PFSK-1 (cell line): ENCODE data around the gene PAPPA2.

ENCODE experiments used
- FOXP2 ChIP-seq: optimal IDR thresholded peaks from 2 replicates; pipeline ENCODE3; 2011; ENCODE audit warnings: borderline replicate concordance, control low read depth, inconsistent platforms; ENCODE audit not compliant: insufficient read depth; ENCODE audit errors: extremely low read length, extremely low read depth
- POLR2AphosphoS5 ChIP-seq: IDR thresholded peaks from 2 replicates; pipeline ENCODE4 v1.6.1; 2012; ENCODE audit warnings: low read depth, mild to moderate bottlenecking, control low read depth, low read length, moderate library complexity
- SIN3A ChIP-seq: IDR thresholded peaks from 2 replicates; pipeline ENCODE4 v1.6.1; 2012; ENCODE audit warnings: mild to moderate bottlenecking, low read length, moderate library complexity, borderline replicate concordance; ENCODE audit not compliant: insufficient read depth
- TF ChIP-seq, protein P1 (sequence below), 2 experiments: IDR thresholded peaks; 2 replicates each; pipeline versions ENCODE4 v1.6.1 to v1.8.0; 2011 to 2012; ENCODE audit warnings: low read depth in 2 of 2, low read length in 2 of 2, control low read depth in 1 of 2, inconsistent platforms in 1 of 2, mild to moderate bottlenecking in 1 of 2, moderate library complexity in 1 of 2; ENCODE audit not compliant: insufficient read depth in 1 of 2

DNA sequence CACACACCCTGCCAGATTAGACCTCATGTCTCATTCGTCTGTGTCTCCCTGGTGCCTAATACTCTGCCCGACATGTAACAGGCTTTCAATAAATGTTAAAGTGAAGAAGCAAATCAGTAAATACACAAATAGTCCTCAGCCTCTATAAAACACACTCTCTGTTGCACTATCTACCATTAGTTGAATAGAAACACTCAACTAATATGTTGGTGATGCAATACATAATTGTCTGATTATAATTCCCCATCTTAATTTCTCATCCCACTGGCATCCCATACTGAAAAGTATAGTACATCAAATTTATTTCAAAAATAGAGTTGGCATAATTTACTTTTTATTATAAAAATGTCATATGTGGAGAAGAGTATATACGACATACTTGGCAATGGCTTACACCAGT lies 162.4 kb downstream of the PAPPA2 start:
- TF ChIP-seq SIN3A (no peak), POLR2AphosphoS5 (no peak), FOXP2 (no peak)
- TF ChIP-seq, protein P1, sequence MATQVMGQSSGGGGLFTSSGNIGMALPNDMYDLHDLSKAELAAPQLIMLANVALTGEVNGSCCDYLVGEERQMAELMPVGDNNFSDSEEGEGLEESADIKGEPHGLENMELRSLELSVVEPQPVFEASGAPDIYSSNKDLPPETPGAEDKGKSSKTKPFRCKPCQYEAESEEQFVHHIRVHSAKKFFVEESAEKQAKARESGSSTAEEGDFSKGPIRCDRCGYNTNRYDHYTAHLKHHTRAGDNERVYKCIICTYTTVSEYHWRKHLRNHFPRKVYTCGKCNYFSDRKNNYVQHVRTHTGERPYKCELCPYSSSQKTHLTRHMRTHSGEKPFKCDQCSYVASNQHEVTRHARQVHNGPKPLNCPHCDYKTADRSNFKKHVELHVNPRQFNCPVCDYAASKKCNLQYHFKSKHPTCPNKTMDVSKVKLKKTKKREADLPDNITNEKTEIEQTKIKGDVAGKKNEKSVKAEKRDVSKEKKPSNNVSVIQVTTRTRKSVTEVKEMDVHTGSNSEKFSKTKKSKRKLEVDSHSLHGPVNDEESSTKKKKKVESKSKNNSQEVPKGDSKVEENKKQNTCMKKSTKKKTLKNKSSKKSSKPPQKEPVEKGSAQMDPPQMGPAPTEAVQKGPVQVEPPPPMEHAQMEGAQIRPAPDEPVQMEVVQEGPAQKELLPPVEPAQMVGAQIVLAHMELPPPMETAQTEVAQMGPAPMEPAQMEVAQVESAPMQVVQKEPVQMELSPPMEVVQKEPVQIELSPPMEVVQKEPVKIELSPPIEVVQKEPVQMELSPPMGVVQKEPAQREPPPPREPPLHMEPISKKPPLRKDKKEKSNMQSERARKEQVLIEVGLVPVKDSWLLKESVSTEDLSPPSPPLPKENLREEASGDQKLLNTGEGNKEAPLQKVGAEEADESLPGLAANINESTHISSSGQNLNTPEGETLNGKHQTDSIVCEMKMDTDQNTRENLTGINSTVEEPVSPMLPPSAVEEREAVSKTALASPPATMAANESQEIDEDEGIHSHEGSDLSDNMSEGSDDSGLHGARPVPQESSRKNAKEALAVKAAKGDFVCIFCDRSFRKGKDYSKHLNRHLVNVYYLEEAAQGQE (IDR thresholded peaks at IDR 0.05; ENCODE audit: insufficient read depth in 1 of 2, low read depth in 2 of 2, low read length in 2 of 2), result no peak
